GM12892 (cell line): ENCODE data around the gene CEBPZOS.

Source experiments
- POLR2A ChIP-seq: IDR thresholded peaks from 2 replicates; pipeline ENCODE4 v1.6.1; 2011; ENCODE audit warnings: low read depth, low read length, control low read depth
- POLR2AphosphoS5 ChIP-seq: IDR thresholded peaks from 2 replicates; pipeline ENCODE4 v1.6.1; 2011; ENCODE audit warnings: low read depth, low read length, control low read depth

- TF ChIP-seq POLR2A (no peak), POLR2AphosphoS5 (no peak)
Observed at GRCh38 chr2:37203708-37204107, 7.4 kb downstream of the CEBPZOS start.
